Immature natural killer cell (primary cell): ENCODE results near the gene PRKCA. TPM values are rescaled to one million over a fixed set of nuclear protein-coding genes. Genes with fewer than 3 reads are reported as not detected.
"Not testable (repeated sequence)": the region's sequence is repeated elsewhere in the genome, so short reads cannot be mapped to it uniquely, and the experiment has no call there.

Experiments used
- DNase-seq, 3 donors: peaks; one replicate each; pipeline ENCODE4 v3.0.0; 2022; ENCODE audit warnings: mixed read lengths in 1 of 3
- H3K27ac Mint-ChIP-seq, 6 donors: one replicate each; pipeline ENCODE4 v1.8.0; 2020; ENCODE audit warnings: mixed read lengths in 6 of 6, mild to moderate bottlenecking in 5 of 6, inconsistent platforms in 4 of 6, moderate library complexity in 3 of 6
- H3K27me3 Mint-ChIP-seq, 3 donors: one replicate each; pipeline ENCODE4 v1.8.0; 2020 to 2021; ENCODE audit warnings: low read depth in 3 of 3, mild to moderate bottlenecking in 3 of 3, mixed read lengths in 3 of 3, moderate library complexity in 3 of 3, inconsistent platforms in 1 of 3
- H3K36me3 Mint-ChIP-seq, 3 donors: one replicate each; pipeline ENCODE4 v1.8.0; 2020; ENCODE audit warnings: mixed read lengths in 3 of 3, inconsistent platforms in 2 of 3, mild to moderate bottlenecking in 2 of 3
- H3K4me1 Mint-ChIP-seq, 2 donors: one replicate each; pipeline ENCODE4 v1.8.0; 2020; ENCODE audit warnings: inconsistent platforms in 2 of 2, mild to moderate bottlenecking in 2 of 2, mixed read lengths in 2 of 2, moderate library complexity in 1 of 2
- H3K4me3 Mint-ChIP-seq, 5 donors: one replicate each; pipeline ENCODE4 v1.8.0; 2020; ENCODE audit warnings: mild to moderate bottlenecking in 5 of 5, mixed read lengths in 5 of 5, inconsistent platforms in 3 of 5, moderate library complexity in 3 of 5
- H3K9me3 Mint-ChIP-seq, 6 donors: one replicate each; pipeline ENCODE4 v1.8.0; 2020; ENCODE audit warnings: mild to moderate bottlenecking in 6 of 6, mixed read lengths in 6 of 6, inconsistent platforms in 4 of 6, moderate library complexity in 3 of 6
- polyA plus RNA-seq, 3 donors: library from polyadenylated mRNA; unstranded; fragments of 300-500 nt; fragmentation: Illumina TruSeq; gene quantifications; one replicate each; pipeline ENCODE4 v1.2.3, GENCODE V29; 2021

PRKCA gene
- polyA plus RNA-seq, 3 donors from 2014 or later = 0.18 to 1.3 (median 0.28) TPM

GRCh38 chr17:66714046-66715023 is 411.9 kb downstream of the PRKCA start:
- peaks cover 0 to 2% (median 2%) of the 10 kb centered on the region in 3 donors for H3K27me3 Mint-ChIP-seq
- peak overlapping the region in 4 of 5 donors; percentile 18 to 63 (median 46) for H3K4me3 Mint-ChIP-seq
- H3K36me3 Mint-ChIP-seq = peaks cover 0 to 17% (median 0%) of the 10 kb centered on the region in 3 donors
- H3K27ac Mint-ChIP-seq = peak overlapping the region in 5 of 6 donors; percentile 23 to 83 (median 81)
- DNase-seq = no peak
- peaks cover 55 to 63% of the 10 kb centered on the region in 2 donors for H3K4me1 Mint-ChIP-seq
- no peaks in the 10 kb centered on the region for H3K9me3 Mint-ChIP-seq

GRCh38 chr17:66715076-66715675 is 412.8 kb downstream of the PRKCA start:
- Mint-ChIP-seq H3K27me3 (peaks cover 0 to 2% (median 2%) of the 10 kb centered on the region in 3 donors), H3K4me3 (no peak overlapping the region), H3K27ac (peak overlapping the region in 1 of 6 donors; percentile 83), H3K9me3 (no peaks in the 10 kb centered on the region), H3K4me1 (peaks cover 51 to 58% of the 10 kb centered on the region in 2 donors), H3K36me3 (peaks cover 0 to 14% (median 0%) of the 10 kb centered on the region in 3 donors)
- DNase-seq = no peak

DNA sequence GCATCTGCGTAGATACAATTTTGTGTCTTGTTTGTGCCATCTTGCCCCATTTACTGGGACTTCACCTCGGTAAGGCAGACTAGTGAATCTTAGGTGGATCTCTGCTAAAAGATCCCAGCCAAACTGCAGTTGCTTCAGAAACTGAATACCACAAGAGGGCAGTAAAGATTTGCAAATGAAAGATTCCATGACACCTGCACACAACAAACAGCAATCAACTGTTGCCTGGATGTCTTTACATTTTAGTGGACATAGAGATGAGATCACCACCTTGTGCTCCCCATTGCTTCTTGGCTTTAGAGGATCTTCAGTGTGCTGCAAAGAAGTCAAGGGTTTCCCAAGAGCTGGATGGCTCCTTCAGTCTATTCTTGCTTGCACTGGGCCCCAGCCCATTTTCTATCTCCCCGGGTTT is 413.3 kb downstream of the PRKCA start:
- Mint-ChIP-seq H3K4me1 (peaks cover 47 to 52% of the 10 kb centered on the region in 2 donors), H3K36me3 (peaks cover 0 to 12% (median 0%) of the 10 kb centered on the region in 3 donors), H3K27me3 (peaks cover 0 to 2% (median 2%) of the 10 kb centered on the region in 3 donors), H3K9me3 (no peaks in the 10 kb centered on the region), H3K27ac (no peak overlapping the region), H3K4me3 (no peak overlapping the region)
- peak; percentile 37 to 48 (median 48) for DNase-seq

- Mint-ChIP-seq H3K36me3 (peaks cover 0 to 8% (median 0%) of the 10 kb centered on the region in 3 donors), H3K27me3 (peaks cover 0 to 2% (median 1%) of the 10 kb centered on the region in 3 donors), H3K27ac (no peak overlapping the region), H3K4me3 (no peak overlapping the region), H3K4me1 (peaks cover 42 to 45% of the 10 kb centered on the region in 2 donors), H3K9me3 (no peaks in the 10 kb centered on the region)
- no peak for DNase-seq
Observed at GRCh38 chr17:66716236-66717026, 414.0 kb downstream of the PRKCA start.

DNA sequence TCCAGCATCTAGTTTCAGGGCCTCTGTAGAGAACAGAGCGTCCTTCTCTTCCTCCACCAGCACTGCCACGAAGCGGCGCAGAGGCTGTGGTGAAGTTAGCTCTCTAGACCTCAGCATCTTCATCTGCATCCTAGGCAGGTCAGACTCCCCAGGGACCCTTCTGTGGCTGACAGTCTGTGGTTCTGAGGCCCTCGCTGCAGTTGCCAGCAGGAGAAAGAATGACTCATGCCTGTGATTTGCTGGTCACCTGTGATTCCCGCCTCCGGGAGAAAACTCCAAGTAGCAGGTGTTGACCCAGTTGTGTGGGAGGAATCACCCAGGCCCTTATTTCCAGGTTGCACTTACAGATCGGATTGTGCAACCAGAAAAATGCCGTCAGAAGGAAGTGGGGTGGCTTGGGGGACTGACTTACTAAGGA is 415.2 kb downstream of the PRKCA start:
- peaks cover 0 to 8% (median 0%) of the 10 kb centered on the region in 3 donors for H3K36me3 Mint-ChIP-seq
- peaks cover 30 to 33% of the 10 kb centered on the region in 2 donors for H3K4me1 Mint-ChIP-seq
- H3K27me3 Mint-ChIP-seq = peaks cover 0 to 2% (median 0%) of the 10 kb centered on the region in 3 donors
- no peaks in the 10 kb centered on the region for H3K9me3 Mint-ChIP-seq
- DNase-seq = no peak
- H3K27ac Mint-ChIP-seq = no peak overlapping the region
- H3K4me3 Mint-ChIP-seq = no peak overlapping the region

- Mint-ChIP-seq H3K9me3 (no peaks in the 10 kb centered on the region), H3K4me3 (no peak overlapping the region), H3K4me1 (peaks cover 11 to 14% of the 10 kb centered on the region in 2 donors), H3K27me3 (peaks cover 0 to 2% (median 0%) of the 10 kb centered on the region in 3 donors), H3K36me3 (peaks cover 0 to 8% (median 0%) of the 10 kb centered on the region in 3 donors), H3K27ac (no peak overlapping the region)
- DNase-seq = no peak
Observed at GRCh38 chr17:66720027-66720426, 417.6 kb downstream of the PRKCA start.

DNA sequence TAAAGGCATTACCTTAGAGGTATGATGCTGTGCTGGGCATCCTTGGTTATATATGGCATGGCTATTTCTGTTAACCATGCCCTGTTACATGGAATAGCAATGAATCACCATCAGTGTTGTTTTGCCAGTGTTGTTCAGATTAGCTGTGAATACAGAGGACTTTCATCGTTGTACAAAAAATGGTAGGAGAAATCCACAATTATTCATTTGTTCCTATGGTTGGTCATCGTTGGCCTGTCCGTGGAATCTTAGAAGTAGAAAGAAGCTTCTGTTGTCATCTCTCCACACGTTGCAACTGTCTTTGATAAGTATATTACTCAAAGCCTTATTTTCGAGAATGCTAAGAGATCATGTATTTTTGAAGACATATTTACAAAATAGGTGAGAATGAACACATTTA is 418.2 kb downstream of the PRKCA start:
- Mint-ChIP-seq H3K27ac (no peak overlapping the region), H3K9me3 (no peaks in the 10 kb centered on the region), H3K4me3 (no peak overlapping the region), H3K27me3 (peaks cover 0 to 3% (median 2%) of the 10 kb centered on the region in 3 donors), H3K4me1 (peaks cover 14 to 16% of the 10 kb centered on the region in 2 donors), H3K36me3 (peaks cover 0 to 8% (median 0%) of the 10 kb centered on the region in 3 donors)
- no peak for DNase-seq

DNA sequence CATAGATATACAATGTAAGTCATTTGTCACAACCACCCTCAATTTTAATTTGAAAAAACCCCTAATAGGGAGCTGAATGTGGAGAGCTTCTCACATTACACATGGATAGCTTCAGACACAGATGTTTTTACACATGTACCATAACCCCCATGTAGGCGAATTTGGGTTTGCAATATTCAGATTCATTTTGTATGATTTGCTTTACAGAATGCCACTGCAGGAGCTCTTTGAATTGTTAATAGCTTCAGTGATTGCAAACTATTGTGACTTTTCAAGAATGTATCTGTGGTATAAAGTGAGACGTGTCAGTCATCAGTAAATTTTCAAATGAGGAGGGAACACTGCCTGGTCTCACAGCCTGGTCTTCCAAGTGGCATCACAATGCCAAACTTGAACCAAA is 419.9 kb downstream of the PRKCA start:
- Mint-ChIP-seq H3K27me3 (peaks cover 0 to 5% (median 2%) of the 10 kb centered on the region in 3 donors), H3K27ac (no peak overlapping the region), H3K4me1 (peaks cover 12% of the 10 kb centered on the region in 2 donors), H3K9me3 (no peaks in the 10 kb centered on the region), H3K36me3 (peaks cover 0 to 8% (median 0%) of the 10 kb centered on the region in 3 donors), H3K4me3 (no peak overlapping the region)
- DNase-seq = no peak

DNA sequence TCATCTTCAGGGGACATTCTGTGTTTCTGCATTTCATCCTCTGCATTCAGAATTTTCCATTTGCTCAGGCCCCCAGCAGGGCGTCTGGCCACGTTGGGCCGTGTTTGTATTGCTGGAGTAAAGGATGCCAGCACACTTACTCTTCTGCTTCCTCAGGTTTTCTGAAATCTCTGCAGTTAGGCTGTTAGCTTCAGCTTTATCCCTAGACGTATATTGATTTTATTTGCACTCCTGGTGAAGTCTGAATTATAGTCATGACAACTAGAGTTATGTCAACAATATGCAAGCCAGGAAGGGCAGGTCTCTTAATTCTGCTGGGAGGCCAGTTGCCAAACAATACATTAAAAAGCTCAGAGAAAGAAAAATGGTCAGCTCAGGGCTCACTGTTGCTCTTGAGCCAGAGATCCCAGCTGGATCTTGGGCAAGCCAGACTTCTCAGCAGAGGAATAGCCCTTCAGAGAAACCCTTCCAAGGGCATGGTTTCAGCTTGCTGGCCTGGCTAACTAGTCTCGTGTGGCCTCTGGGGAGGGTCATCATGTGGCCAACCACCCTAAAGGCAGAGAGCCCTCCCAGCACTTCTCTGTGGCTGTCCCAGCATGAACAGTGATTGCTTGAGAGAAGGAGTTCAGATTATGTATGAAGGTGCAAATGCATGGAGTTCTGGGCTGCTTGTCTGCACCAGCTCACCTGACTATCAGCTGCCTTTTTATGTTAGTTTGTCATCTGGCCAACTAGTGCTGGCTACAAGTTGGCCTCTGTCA is 422.3 kb downstream of the PRKCA start:
- peak overlapping the region in 2 of 6 donors; percentile 33 to 80 for H3K27ac Mint-ChIP-seq
- peaks cover 0 to 5% (median 2%) of the 10 kb centered on the region in 3 donors for H3K27me3 Mint-ChIP-seq
- no peaks in the 10 kb centered on the region for H3K36me3 Mint-ChIP-seq
- H3K9me3 Mint-ChIP-seq = no peaks in the 10 kb centered on the region
- no peak for DNase-seq
- peaks cover 12 to 14% of the 10 kb centered on the region in 2 donors for H3K4me1 Mint-ChIP-seq
- H3K4me3 Mint-ChIP-seq = peak overlapping the region in 1 of 5 donors; percentile 12

DNA sequence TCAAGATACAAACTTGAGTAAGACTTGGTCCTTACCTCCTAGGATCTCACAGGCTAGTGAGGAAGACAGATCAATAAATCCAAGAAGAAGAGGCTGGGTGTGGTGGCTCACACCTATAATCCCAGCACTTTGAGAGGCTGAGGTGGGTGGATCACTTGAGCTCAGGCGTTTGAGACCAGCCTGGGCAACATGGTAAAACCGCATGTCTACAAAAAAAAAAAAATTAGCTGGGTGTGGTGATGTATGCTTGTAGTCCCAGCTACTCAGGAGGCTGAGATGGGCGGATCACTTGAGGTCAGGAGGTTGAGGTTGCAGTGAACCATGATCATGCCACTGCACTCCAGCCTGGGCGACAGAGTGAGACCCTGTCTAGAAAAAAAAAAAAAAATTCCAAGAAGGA is 423.0 kb downstream of the PRKCA start:
- H3K27ac Mint-ChIP-seq = peak overlapping the region in 2 of 6 donors; percentile 33 to 80
- not testable (repeated sequence) for H3K27me3 Mint-ChIP-seq, H3K9me3 Mint-ChIP-seq, H3K36me3 Mint-ChIP-seq, DNase-seq
- H3K4me3 Mint-ChIP-seq = peak overlapping the region in 2 of 5 donors; percentile 6 to 12
- H3K4me1 Mint-ChIP-seq = peaks cover 12 to 16% of the 10 kb centered on the region in 2 donors

DNA sequence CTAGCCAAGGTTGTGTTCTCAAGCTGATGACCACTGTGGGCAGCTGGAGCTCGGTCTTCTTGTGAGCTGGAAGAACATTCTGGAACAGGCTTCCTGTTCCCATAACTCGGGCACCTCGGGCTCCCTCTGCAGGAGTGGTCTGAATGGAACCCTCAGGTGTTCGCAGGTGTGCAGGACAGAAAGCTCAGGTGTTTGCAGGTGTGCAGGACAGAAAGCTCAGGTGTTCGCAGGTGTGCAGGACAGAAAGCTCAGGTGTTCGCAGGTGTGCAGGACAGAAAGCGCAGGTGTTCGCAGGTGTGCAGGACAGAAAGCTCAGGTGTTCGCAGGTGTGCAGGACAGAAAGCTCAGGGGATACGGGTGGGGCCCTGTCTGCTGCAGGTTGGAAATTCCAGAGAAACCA is 423.5 kb downstream of the PRKCA start:
- H3K27ac Mint-ChIP-seq = no peak overlapping the region
- H3K9me3 Mint-ChIP-seq = no peaks in the 10 kb centered on the region
- H3K4me3 Mint-ChIP-seq = no peak overlapping the region

DNA sequence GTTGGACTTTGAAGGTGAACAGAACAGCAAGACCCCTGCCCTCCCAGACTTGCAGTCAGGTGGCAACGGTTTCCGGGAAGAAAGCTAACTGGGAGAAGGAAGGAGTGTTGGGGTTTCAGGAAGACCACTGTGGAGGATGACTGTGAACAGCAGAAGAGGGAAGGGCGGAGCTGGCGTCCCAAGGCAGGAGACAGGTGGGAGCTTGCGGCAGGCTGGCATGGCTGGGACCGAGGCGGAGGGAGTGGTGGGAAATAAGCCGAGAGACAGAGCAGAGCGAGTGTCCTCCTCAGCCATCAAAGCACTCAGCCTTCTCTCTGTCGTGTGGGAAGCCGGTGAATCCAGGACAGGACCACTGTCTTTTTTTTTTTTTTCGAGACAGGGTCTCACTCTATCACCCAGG is 424.0 kb downstream of the PRKCA start:
- H3K9me3 Mint-ChIP-seq = no peaks in the 10 kb centered on the region
- H3K27me3 Mint-ChIP-seq = peaks cover 0 to 7% (median 2%) of the 10 kb centered on the region in 3 donors
- no peak overlapping the region for H3K4me3 Mint-ChIP-seq

More for the DNA sequence above, 423.5 kb downstream of the PRKCA start:
- peaks cover 0 to 4% (median 0%) of the 10 kb centered on the region in 3 donors for H3K36me3 Mint-ChIP-seq
- no peak for DNase-seq
- peaks cover 12 to 16% of the 10 kb centered on the region in 2 donors for H3K4me1 Mint-ChIP-seq
- peaks cover 0 to 7% (median 2%) of the 10 kb centered on the region in 3 donors for H3K27me3 Mint-ChIP-seq

More for the DNA sequence above, 424.0 kb downstream of the PRKCA start:
- Mint-ChIP-seq H3K36me3 (peaks cover 0 to 4% (median 0%) of the 10 kb centered on the region in 3 donors), H3K27ac (no peak overlapping the region), H3K4me1 (peaks cover 12 to 16% of the 10 kb centered on the region in 2 donors)
- no peak for DNase-seq
